Gastroesophageal sphincter (tissue), 4 donors: ENCODE measurements around the gene SF3A2. TPM values are rescaled to one million over a fixed set of nuclear protein-coding genes. Genes with fewer than 3 reads are reported as not detected.

ENCODE experiments used
- ATAC-seq: fragments of 150-250 bp; one replicate; pipeline ENCODE4 v1.9.1; 2016; ENCODE audit warnings: mild to moderate bottlenecking, moderate library complexity
- H3K27ac ChIP-seq, 4 donors: fragments of 200-600 bp; sonication (generic) in 3 of 4; 1 replicate in 3 of 4; 2 replicates in 1 of 4; pipeline ENCODE4 v1.5.1; 2016 to 2019
- H3K27me3 ChIP-seq: fragments of 200-600 bp; sonication (generic); one replicate; pipeline ENCODE4 v1.5.1; 2019
- H3K36me3 ChIP-seq, 2 donors: fragments of 200-600 bp; sonication (generic); one replicate each; pipeline ENCODE4 v1.5.1; 2019; ENCODE audit warnings: control low read depth in 1 of 2
- H3K4me1 ChIP-seq, 3 donors: fragments of 200-600 bp; sonication (generic); 1 replicate in 2 of 3; 2 replicates in 1 of 3; pipeline ENCODE4 v1.5.1; 2016 to 2019; ENCODE audit warnings: control low read depth in 2 of 3
- H3K4me3 ChIP-seq, 2 donors: fragments of 200-600 bp; sonication (generic); one replicate each; pipeline ENCODE4 v1.5.1; 2019; ENCODE audit warnings: mild to moderate bottlenecking in 1 of 2, moderate library complexity in 1 of 2
- H3K9me3 ChIP-seq, 3 donors: fragments of 200-600 bp; sonication (generic); one replicate each; pipeline ENCODE4 v1.5.1; 2017 to 2019; ENCODE audit warnings: control low read depth in 2 of 3
- CTCF ChIP-seq, 4 experiments: fragments of 200-600 bp in 2 of 4; fragments of 450-650 bp in 2 of 4; sonication (generic) in 1 of 4; IDR thresholded peaks; one replicate each; pipeline ENCODE4 v1.5.1; 2017 to 2019; ENCODE audit warnings: antibody characterized with exemption in 4 of 4, mild to moderate bottlenecking in 2 of 4, moderate library complexity in 2 of 4
- EP300 ChIP-seq: sonication (generic); formaldehyde crosslinking; IDR thresholded peaks from one replicate; pipeline ENCODE4 v1.6.1; 2017; ENCODE audit warnings: antibody characterized with exemption, mild to moderate bottlenecking
- POLR2A ChIP-seq, 2 donors: fragments of 450-650 bp; IDR thresholded peaks; one replicate each; pipeline ENCODE4 v1.6.1; 2017; ENCODE audit warnings: antibody characterized with exemption in 2 of 2, mild to moderate bottlenecking in 2 of 2, moderate library complexity in 1 of 2
- POLR2AphosphoS5 ChIP-seq: sonication (generic); formaldehyde crosslinking; IDR thresholded peaks from one replicate; pipeline ENCODE4 v1.6.1; 2017; ENCODE audit warnings: antibody characterized with exemption
- WGBS, 2 donors: methylation state at CpG; one replicate each; pipeline ENCODE4 v1.1.5; 2018; ENCODE audit warnings: low coverage in 1 of 2; 5-methylcytosine and 5-hydroxymethylcytosine counted together
- total RNA-seq, 4 donors: library from RNA; depleted of rRNA; stranded (reverse); fragments of >200 nt; gene quantifications; one replicate each; pipeline ENCODE4 v1.1.0, GENCODE V29; 2016

Gene SF3A2
- total RNA-seq, 4 donors from 2014 or later, result 27.5 to 40.3 (median 37.4) TPM

- H3K27me3 ChIP-seq, result no peaks in the 10 kb centered on the region
- TF ChIP-seq POLR2A (IDR thresholded peaks at IDR 0.05) (no peak), EP300 (no peak), POLR2AphosphoS5 (no peak), CTCF (IDR thresholded peaks at IDR 0.05) (no peak)
- WGBS, 2 donors, result 20 to 30% methylated on average over 2 to 10 of the region's 41 CpGs
- H3K27ac ChIP-seq, result peak within 1 kb of the TSS in 2 of 4 donors; percentile 49 to 66
- H3K4me1 ChIP-seq, result peaks cover 0 to 22% (median 0%) of the 10 kb centered on the region in 3 donors
- peak within 1 kb of the TSS in 1 of 2 donors; percentile 46 for H3K4me3 ChIP-seq
- H3K36me3 ChIP-seq, result peaks cover 0 to 3% of the 10 kb centered on the region in 2 donors
- H3K9me3 ChIP-seq, result no peaks in the 10 kb centered on the region
- peak; percentile 75 for ATAC-seq
These were observed 45.6 kb downstream of the SF3A2 start, which contains the start of gene PEAK3 for GRCh38 chr19:2282062-2282861. PEAK3 (minus strand) TSS chr19:2282175; CDS start chr19:2280931, 1,244 bp downstream.

GRCh38 chr19:2282862-2283237, 46.2 kb downstream of the SF3A2 start:
- no peak for ATAC-seq
- Histone ChIP-seq H3K27ac (peak overlapping the region in 1 of 4 donors; percentile 66), H3K9me3 (no peaks in the 10 kb centered on the region), H3K4me3 (peak overlapping the region in 1 of 2 donors; percentile 46), H3K4me1 (peaks cover 0 to 22% (median 0%) of the 10 kb centered on the region in 3 donors), H3K27me3 (peaks cover 2% of the 10 kb centered on the region), H3K36me3 (no peaks in the 10 kb centered on the region)
- 66 to 68% methylated on average over 9 to 10 of the region's 11 CpGs for WGBS, 2 donors
- TF ChIP-seq EP300 (no peak), POLR2AphosphoS5 (no peak), POLR2A (IDR thresholded peaks at IDR 0.05) (no peak), CTCF (IDR thresholded peaks at IDR 0.05) (no peak)

- Histone ChIP-seq H3K9me3 (no peaks in the 10 kb centered on the region), H3K4me1 (peaks cover 0 to 22% (median 0%) of the 10 kb centered on the region in 3 donors), H3K4me3 (no peak overlapping the region), H3K27ac (no peak overlapping the region), H3K36me3 (no peaks in the 10 kb centered on the region), H3K27me3 (peaks cover 13% of the 10 kb centered on the region)
- ATAC-seq, result no peak
- WGBS, 2 donors, result 88 to 96% methylated on average over 3 to 5 of the region's 8 CpGs
- TF ChIP-seq POLR2A (IDR thresholded peaks at IDR 0.05), result no peak
- TF ChIP-seq POLR2AphosphoS5, result no peak
- no peak for TF ChIP-seq EP300
- no peak for TF ChIP-seq CTCF (IDR thresholded peaks at IDR 0.05)
These were observed 47.3 kb downstream of the SF3A2 start for GRCh38 chr19:2283835-2284507.

- Histone ChIP-seq H3K27ac (no peak overlapping the region), H3K36me3 (no peaks in the 10 kb centered on the region), H3K4me1 (peaks cover 0 to 39% (median 22%) of the 10 kb centered on the region in 3 donors), H3K4me3 (no peak overlapping the region), H3K27me3 (peaks cover 39% of the 10 kb centered on the region), H3K9me3 (no peaks in the 10 kb centered on the region)
- ATAC-seq, result no peak
- TF ChIP-seq EP300, result no peak
- TF ChIP-seq POLR2A (IDR thresholded peaks at IDR 0.05), result no peak
- TF ChIP-seq CTCF (IDR thresholded peaks at IDR 0.05), result no peak
- no peak for TF ChIP-seq POLR2AphosphoS5
- 87 to 100% methylated on average over 1 to 9 of the region's 20 CpGs for WGBS, 2 donors
These were observed 49.9 kb downstream of the SF3A2 start for GRCh38 chr19:2286402-2287140.
